Stimulated activated CD8-positive, alpha-beta memory T cell treated with anti-CD3 and anti-CD28 coated beads, Interleukin-12 subunit alpha, Interleukin-12 subunit beta, amount 100 ng/mL, for 4 hours (primary cell): ENCODE data around the gene CEND1.

Source experiments
- DNase-seq: peaks from one replicate; pipeline ENCODE4 v3.0.0-alpha.2; 2020; ENCODE audit warnings: low read depth

The CEND1 gene

GRCh38 chr11:811446-812245 is 21.8 kb upstream of the CEND1 start:
- DNase-seq = no peak

DNA sequence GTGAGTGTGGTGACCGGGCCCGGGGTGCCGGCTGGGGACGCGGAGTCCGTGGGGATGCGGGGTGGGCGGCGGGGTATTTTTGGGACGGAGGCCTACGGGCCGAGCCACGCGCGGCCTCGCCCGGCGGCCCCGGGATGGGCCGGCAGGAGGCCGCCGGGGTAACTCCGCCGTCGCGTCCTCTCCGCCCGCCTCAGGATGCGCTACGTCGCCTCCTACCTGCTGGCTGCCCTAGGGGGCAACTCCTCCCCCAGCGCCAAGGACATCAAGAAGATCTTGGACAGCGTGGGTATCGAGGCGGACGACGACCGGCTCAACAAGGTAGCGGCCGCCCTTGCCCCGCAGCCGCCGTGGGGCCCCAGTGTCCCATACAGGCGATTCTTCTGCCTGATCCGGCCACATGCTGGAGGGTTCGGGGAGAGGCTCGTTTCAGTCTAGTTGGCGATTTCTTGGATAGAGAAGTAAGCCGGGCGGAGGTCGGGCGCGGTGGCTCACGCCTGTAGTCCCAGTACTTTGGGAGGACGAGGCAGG is 20.2 kb upstream of the CEND1 start:
- DNase-seq = no peak

GRCh38 chr11:809287-810039 is 19.6 kb upstream of the CEND1 start, which contains the start of gene RPLP2:
TSS of gene RPLP2 (plus strand) at chr11:809967. CDS start at chr11:810235, 268 bp downstream.
- peak; percentile 98 for DNase-seq

GRCh38 chr11:808427-809286 is 18.8 kb upstream of the CEND1 start:
- DNase-seq = no peak

DNA sequence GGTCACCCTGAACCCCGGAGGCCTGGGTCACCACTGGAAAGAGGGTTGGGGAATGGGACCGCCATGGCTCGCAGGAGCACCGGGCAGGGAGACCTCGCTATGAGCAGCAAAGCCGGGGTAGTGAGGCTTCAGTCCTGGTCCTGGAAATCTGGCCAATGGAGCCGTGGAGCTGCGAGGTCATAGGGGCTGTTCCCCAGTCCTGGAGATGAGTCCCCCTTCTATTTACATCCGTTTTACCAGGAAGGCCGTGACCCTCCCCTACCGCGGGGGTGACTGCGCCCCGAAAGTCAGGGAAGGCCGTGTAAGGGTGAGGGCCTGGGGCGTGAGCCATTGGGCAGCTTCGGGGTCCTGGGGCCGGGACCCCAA is 14.7 kb upstream of the CEND1 start:
- DNase-seq = no peak

DNA sequence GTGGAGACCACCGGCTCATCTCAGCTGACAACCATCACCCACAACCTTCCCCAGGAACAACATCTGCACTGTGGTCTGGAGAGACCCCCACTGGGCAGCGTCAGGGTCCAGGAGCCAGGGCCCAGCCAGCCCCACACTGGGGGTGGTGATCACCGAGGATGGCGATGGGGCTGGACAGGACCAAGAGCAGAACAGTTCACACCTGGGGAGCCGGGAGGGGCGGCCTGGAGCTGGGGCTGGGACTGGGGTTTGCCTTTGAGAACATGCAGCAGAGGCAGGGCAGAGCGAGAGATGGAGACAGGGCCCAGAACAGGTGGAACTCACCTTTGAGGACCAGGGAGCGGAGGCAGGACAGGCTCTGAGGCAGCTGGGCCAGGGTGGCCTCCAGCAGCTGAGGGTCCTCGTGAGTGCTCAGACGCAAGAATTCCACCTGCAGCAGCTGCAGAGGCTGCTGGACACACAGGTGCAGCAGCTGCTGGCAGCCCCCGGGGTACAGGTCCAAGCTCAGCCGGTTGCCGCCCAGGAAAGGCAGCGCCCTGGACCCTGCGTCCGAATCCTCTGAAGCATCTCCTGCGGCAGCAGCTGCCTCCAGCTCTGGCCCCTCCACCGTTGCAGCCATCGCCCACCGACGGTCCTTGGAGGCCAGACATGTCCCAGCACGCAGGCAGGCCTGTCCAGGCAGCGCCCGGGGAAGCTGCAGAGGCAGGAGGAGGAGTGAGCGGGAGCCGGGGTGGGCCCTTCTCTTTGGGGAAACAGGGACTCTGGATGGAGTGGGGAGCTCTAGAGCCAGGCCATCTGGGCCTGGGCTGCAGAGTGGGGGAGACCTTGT is 14.1 kb upstream of the CEND1 start:
- no peak for DNase-seq

DNA sequence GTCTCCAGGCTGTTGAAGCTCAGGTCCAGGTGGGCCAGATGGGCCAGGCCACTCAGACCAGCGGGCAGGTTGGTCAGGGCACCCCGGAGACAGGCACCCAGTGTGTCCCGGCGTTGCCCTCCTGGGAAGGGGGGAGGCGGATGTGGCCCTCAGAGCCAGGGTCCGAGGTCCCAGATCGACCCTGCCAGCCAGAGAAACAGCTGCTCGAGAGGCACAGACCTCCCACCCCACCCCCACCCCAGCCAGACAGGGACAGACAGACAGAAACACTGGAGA is 13.5 kb upstream of the CEND1 start:
- DNase-seq = no peak

GRCh38 chr11:802693-803466 is 13.0 kb upstream of the CEND1 start:
- DNase-seq = no peak

DNA sequence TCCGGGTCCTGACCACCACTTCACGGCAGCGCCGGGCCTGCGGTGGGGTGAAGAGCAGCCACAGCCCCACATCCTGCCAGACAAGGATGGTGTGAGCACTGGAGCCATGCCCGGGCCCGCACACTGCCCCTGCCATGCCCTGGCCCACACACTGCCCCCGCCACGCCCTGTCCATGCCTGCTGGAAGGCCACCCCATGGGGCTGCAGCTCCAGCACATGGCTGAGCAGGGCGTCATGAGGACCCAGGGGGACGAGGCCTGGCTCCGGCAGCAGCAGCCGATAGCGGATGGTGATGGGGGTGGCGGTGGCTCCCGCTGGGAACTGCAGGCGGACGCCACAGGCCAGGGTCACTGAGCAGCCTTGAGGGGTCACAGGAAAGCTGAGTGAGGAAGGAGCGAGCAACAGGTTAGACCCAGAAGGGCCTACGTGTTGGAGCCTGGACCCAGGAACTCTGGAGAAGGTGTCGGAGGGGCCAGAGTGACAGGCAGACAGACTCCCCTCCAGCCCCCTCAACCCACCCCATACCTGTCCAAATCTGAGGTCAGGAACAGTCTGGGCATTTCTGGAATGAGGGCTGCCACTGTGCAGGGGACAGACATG is 12.2 kb upstream of the CEND1 start:
- DNase-seq = no peak

GRCh38 chr11:801097-801780 is 11.3 kb upstream of the CEND1 start:
- DNase-seq = no peak

- DNase-seq = no peak
Measured at GRCh38 chr11:800473-800872, 10.6 kb upstream of the CEND1 start.

GRCh38 chr11:799641-800316 is 9.9 kb upstream of the CEND1 start:
- DNase-seq = no peak

DNA sequence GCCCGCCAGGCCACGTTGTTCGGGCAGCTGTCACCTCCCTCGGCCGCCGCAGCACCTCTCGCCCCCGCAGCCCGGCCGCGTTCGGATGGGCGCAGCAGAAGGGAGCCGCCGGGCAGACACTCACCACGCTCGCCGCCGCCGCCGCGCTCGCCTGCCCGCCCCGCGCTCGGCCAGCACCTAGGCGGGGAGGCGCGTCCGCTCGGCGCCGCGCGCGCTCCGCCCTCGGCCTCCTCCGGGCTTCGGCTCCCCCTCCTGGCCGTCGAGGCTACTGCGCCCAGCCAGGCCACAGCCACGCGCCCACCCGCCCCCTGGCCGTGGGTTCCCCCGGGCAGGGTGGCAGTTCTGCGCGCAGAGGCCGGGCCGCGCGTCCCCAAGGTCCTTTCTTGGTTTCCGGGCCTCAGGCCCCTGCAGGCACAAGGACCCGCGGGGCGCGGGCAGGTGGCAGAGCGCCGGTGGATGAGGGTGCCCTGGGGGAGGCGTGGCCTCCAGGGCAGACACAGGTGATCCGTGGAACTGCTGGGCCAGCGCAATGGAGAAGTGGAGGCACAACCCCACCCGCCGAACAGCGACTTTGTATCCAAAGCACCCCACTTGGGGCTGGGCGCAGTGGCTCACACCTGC is 8.3 kb upstream of the CEND1 start, which contains the start of gene SLC25A22:
TSS of gene SLC25A22 (minus strand) at position 189 of the 621 bp plus-strand sequence. CDS start 3,275 bp downstream, outside the sequence.
- DNase-seq = peak; percentile 79

DNA sequence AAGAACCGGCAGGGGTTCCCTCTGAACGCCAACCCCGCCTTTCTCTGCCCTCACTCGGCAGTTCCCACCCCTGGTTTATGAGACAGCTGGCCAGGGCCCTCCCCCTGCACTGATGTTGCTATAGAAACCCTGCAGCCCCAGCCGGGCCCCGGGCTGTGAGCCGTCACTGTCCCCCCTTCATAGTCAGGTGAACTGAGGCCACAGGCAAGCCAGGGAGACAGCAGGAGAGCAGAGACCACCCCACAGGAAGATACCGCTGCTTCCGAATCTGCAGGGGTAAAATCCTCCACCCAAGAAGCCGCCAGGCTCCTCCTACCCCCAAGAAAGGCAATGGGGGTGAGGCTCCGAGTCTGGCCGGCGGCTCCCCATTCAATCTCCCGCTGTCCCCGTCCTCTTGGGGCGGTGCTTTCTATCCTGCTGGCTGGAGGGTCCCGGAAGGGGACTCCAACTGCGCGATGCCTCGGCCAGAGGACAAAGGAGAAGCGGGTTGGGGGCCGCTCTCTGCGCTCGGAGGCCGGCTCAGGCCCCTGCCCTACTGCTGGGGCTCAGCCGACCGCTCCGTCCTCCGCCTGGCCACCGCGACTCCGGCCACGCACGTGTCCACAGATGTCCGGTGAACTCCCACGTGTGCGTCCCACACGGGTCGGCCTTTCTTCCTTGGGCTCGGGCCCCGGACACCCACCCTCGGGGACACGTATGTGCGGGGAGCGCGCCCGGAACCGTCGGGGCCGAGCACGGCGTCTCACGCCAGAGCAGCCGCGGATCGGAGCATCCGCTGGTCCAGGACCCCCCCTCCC is 7.6 kb upstream of the CEND1 start:
- DNase-seq = peak; percentile 66

DNA sequence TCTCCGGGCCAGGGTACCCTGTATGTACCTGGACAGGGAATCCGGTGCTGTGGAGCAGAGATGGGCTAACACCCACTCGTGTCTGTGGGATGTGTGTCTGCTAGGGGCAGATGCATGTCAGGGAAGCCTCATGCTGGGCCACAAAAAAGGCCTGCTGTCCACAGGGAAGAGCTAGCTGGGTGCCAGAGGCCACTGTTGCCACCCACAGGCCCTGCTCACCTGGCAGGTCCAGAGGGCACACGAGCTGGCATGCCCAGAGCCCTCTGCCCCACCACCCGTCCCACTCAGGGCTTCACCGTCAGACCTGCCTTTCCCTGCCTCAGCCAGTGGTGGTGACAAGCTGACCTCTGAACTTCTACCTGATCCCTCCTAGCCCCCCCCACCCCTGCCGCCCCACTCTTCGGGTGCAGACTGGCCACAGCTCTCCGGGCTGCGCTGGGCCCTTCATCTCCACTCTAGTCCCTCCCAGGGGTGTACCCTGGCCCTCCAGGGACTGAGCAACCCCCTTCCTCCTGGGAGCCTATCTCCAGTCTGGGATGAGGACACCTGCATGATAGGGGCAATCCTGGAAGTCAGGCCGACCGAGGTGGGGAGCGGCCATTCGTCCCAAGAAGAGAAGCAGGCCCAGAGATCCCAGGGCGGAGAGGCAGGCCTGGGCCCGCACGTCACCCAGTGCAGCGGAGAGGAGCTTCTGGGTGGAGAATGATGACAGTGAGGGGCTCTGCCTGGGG is 6.8 kb upstream of the CEND1 start:
- no peak for DNase-seq

DNA sequence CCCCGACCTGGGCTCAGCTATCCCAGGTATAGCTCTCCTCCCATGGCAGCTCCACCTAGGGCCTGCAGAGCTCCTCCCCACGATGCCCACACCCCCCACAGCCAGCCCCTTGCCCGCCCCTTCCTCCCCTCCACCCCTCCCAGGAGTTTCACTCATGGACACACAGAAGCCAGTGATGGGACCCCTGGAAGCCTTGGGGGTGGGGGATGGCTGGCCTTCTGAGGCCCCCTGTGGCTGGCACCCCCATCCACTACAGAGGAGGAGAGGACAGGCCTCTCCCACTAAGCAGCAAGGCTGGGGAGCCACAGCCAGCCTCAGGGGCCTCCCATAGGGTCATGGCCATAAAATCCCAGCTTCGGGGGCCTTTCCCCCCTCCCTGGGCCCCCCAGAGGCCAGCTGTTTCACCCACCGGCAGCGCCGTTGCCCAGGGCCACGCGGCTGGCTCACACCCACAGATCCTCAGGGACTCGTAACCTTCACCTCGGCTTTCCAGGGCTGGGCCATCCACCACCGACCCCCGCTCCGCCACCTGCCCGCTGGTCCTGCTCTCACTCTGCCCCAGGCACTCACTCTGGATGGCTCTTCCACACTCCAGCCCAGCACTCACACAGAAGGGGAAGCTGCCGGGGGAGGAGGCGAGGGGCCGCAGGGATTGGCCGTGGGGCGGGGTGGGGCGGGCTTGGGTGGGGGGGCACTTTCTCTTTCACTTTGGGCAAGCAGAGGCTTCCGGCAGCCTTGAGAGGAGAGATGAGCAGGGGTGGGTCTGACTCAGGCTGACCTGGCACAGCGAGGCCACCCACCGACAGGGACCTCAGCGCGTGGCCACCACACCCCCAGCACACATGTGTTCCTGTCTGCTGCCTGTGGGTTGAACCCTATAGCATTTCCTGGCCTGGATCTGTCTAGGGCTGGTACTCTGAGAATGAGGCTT is 6.0 kb upstream of the CEND1 start:
- peak; percentile 73 for DNase-seq
